ENCODE data around the gene LGALS7B.
"Not testable (repeated sequence)": the region's sequence is repeated elsewhere in the genome, so short reads cannot be mapped to it uniquely, and the experiment has no call there.

The LGALS7B gene

DNA sequence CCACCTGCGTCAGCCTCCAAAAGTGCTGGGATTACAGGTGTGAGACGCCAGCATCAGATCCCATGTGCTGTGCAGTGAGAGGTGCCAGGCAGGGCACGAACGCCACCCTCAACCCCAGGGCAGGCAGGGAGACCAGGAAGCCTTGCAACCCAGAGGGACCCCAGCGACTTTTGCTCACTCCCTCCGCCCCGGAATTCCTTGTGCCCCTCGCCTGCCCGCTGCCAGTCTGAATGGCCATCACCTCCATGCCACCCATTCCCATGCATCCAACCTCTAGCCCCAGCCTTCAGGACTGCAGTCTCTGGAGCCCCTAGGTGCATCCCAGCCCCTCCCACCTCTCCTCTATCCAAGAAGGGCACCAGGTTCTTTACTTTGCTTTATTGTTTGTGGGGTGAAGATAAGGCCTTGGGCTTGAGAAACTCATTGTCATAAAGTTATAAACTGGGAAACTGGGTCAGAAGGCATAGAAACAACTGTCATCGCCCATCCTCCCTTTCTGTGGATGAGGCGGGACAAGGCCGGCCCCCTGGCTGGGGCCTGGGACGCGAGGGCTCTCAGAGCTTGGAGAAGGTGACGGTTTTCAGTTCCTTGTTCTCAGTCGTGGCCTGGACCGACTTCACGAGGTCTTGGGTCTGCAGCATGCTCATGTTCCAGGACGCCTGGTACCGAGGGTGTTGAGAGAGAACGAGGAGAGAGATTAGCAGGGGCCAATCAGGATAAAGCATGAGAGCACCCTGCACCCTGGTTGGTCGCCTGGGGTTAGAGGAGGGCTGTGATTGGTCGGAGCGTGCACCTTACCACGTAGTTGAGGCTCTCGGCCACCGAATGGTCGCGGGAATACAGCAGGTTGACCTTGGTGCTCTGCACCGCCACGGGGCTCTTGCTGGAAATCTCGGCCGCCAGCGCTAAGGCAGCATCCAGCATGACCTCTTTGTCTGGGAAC lies 26.3 kb downstream of the LGALS7B start:
- no peak overlapping the region for H3K27ac ChIP-seq
- H3K4me3 ChIP-seq (ENCODE audit: low read depth, low read length), result no peak overlapping the region
- no peak for DNase-seq
- H3K27me3 ChIP-seq (replicated peaks), result no peaks in the 10 kb centered on the region
- H3K36me3 ChIP-seq (replicated peaks), result peaks cover 6% of the 10 kb centered on the region
- in situ Hi-C loops (cut with HindIII; ENCODE audit: low pct_ligation_motif_present, low sequenced_read_pairs), result no loop called here
- no peak for TF ChIP-seq CTCF (IDR thresholded peaks at IDR 0.05; ENCODE audit: low read depth, low read length, missing control alignments)

GRCh38 chr19:38816131-38816750 lies 27.2 kb downstream of the LGALS7B start:
- TF ChIP-seq CTCF (IDR thresholded peaks at IDR 0.05; ENCODE audit: low read depth, low read length, missing control alignments), result no peak
- H3K36me3 ChIP-seq (replicated peaks), result peaks cover 6% of the 10 kb centered on the region
- in situ Hi-C loops (cut with HindIII; ENCODE audit: low pct_ligation_motif_present, low sequenced_read_pairs), result no loop called here
- H3K27ac ChIP-seq, result no peak overlapping the region
- H3K27me3 ChIP-seq (replicated peaks), result no peaks in the 10 kb centered on the region
- no peak for DNase-seq
- H3K4me3 ChIP-seq (ENCODE audit: low read depth, low read length), result no peak overlapping the region

DNA sequence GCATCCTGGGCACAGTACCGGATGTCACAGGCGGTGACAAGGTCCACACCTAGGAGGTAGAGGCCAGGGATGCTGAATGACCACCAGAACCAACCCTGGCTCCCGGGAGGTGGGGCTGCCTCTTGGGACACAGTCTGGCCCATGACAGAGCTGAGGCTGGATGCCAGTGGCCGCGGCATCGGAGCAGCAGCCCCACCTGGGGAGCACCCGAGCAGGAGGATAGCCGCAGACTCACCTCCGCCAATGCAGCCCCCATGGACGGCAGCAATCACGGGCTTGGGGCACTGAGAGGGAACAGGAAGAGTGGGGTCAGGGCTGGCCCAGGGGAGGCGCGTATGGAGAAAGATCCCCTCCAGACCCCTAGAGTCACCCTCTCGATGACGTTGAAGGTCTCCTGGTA lies 28.1 kb downstream of the LGALS7B start:
- no peak for TF ChIP-seq CTCF (IDR thresholded peaks at IDR 0.05; ENCODE audit: low read depth, low read length, missing control alignments)
- DNase-seq, result no peak
- Histone ChIP-seq H3K27ac (no peak overlapping the region), H3K4me3 (ENCODE audit: low read depth, low read length) (no peak overlapping the region), H3K36me3 (replicated peaks) (peaks cover 6% of the 10 kb centered on the region), H3K27me3 (replicated peaks) (no peaks in the 10 kb centered on the region)
- in situ Hi-C loops (cut with HindIII; ENCODE audit: low pct_ligation_motif_present, low sequenced_read_pairs), result no loop called here

- no peak overlapping the region for H3K4me3 ChIP-seq (ENCODE audit: low read depth, low read length)
- in situ Hi-C loops (cut with HindIII; ENCODE audit: low pct_ligation_motif_present, low sequenced_read_pairs), result no loop called here
- H3K27ac ChIP-seq, result no peak overlapping the region
- H3K27me3 ChIP-seq (replicated peaks), result no peaks in the 10 kb centered on the region
- H3K36me3 ChIP-seq (replicated peaks), result peaks cover 6% of the 10 kb centered on the region
- DNase-seq, result no peak
- TF ChIP-seq CTCF (IDR thresholded peaks at IDR 0.05; ENCODE audit: low read depth, low read length, missing control alignments), result no peak
Measured at GRCh38 chr19:38819231-38819920, 30.4 kb downstream of the LGALS7B start.

- H3K36me3 ChIP-seq (replicated peaks); H3K4me3 ChIP-seq (ENCODE audit: low read depth, low read length); DNase-seq; in situ Hi-C loops (cut with HindIII; ENCODE audit: low pct_ligation_motif_present, low sequenced_read_pairs); H3K27me3 ChIP-seq (replicated peaks); H3K27ac ChIP-seq: not testable (repeated sequence)
Measured at GRCh38 chr19:38821230-38821825, 32.3 kb downstream of the LGALS7B start.

DNA sequence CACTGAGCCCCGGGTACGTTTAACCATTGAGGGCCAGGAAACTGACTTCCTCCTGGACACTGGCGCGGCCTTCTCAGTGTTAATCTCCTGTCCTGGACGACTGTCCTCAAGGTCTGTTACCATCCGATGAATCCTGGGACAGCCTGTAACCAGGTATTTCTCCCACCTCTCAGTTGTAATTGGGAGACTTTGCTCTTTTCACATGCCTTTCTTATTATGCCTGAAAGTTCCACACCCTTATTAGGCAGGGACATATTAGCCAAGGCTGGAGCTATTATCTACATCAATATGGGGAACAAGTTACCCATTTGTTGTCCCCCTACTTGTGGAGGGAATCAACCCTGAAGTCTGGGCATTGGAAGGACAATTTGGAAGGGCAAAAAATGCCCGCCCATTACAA lies 36.9 kb downstream of the LGALS7B start:
- DNase-seq; H3K36me3 ChIP-seq (replicated peaks); H3K27ac ChIP-seq; H3K4me3 ChIP-seq (ENCODE audit: low read depth, low read length); in situ Hi-C loops (cut with HindIII; ENCODE audit: low pct_ligation_motif_present, low sequenced_read_pairs); H3K27me3 ChIP-seq (replicated peaks): not testable (repeated sequence)
